Measurements from ENCODE around the gene AGAP1. TPM values are rescaled to one million over a fixed set of nuclear protein-coding genes. Genes with fewer than 3 reads are reported as not detected.

Gene AGAP1
- total RNA-seq, 4 donors from 2014 or later = 33.7 to 39.9 (median 35.6) TPM

- Histone ChIP-seq H3K4me1 (peaks cover 0 to 59% (median 12%) of the 10 kb centered on the region in 4 donors), H3K36me3 (no peaks in the 10 kb centered on the region), H3K27ac (peak overlapping the region in 1 of 4 donors; percentile 92), H3K27me3 (no peaks in the 10 kb centered on the region), H3K4me3 (no peak overlapping the region), H3K9me3 (no peaks in the 10 kb centered on the region)
- WGBS, 2 donors = 81 to 82% methylated on average over 7 of the region's 7 CpGs
- TF ChIP-seq POLR2A (IDR thresholded peaks at IDR 0.05) (no peak), EP300 (IDR thresholded peaks at IDR 0.05) (no peak), CTCF (IDR thresholded peaks at IDR 0.05) (no peak)
- no peak for DNase-seq (ENCODE audit: low spot score in 2 of 2)
Measured at GRCh38 chr2:235580426-235581157, 86.7 kb downstream of the AGAP1 start.

- Histone ChIP-seq H3K36me3 (no peaks in the 10 kb centered on the region), H3K27me3 (no peaks in the 10 kb centered on the region), H3K4me3 (no peak overlapping the region), H3K9me3 (no peaks in the 10 kb centered on the region), H3K27ac (peak overlapping the region in 3 of 4 donors; percentile 5 to 92 (median 62)), H3K4me1 (peaks cover 0 to 44% (median 6%) of the 10 kb centered on the region in 4 donors)
- no peak for DNase-seq (ENCODE audit: low spot score in 2 of 2)
- TF ChIP-seq CTCF (IDR thresholded peaks at IDR 0.05) (no peak), POLR2A (IDR thresholded peaks at IDR 0.05) (no peak), EP300 (IDR thresholded peaks at IDR 0.05) (no peak)
- WGBS, 2 donors = 85 to 86% methylated on average over 9 of the region's 9 CpGs
Measured at GRCh38 chr2:235582081-235582686, 88.3 kb downstream of the AGAP1 start.

GRCh38 chr2:235582729-235583128 is 88.9 kb downstream of the AGAP1 start:
- Histone ChIP-seq H3K36me3 (no peaks in the 10 kb centered on the region), H3K9me3 (no peaks in the 10 kb centered on the region), H3K27ac (peak overlapping the region in 2 of 4 donors; percentile 62 to 92), H3K27me3 (no peaks in the 10 kb centered on the region), H3K4me3 (no peak overlapping the region), H3K4me1 (peaks cover 0 to 39% (median 5%) of the 10 kb centered on the region in 4 donors)
- DNase-seq (ENCODE audit: low spot score in 2 of 2) = no peak
- 69 to 79% methylated on average over 7 of the region's 7 CpGs for WGBS, 2 donors
- TF ChIP-seq POLR2A (IDR thresholded peaks at IDR 0.05) = no peak
- TF ChIP-seq CTCF (IDR thresholded peaks at IDR 0.05) = no peak
- TF ChIP-seq EP300 (IDR thresholded peaks at IDR 0.05) = no peak

- H3K4me3 ChIP-seq = no peak overlapping the region
- peaks cover 0 to 35% (median 3%) of the 10 kb centered on the region in 4 donors for H3K4me1 ChIP-seq
- no peaks in the 10 kb centered on the region for H3K9me3 ChIP-seq
- H3K27me3 ChIP-seq = no peaks in the 10 kb centered on the region
- DNase-seq (ENCODE audit: low spot score in 2 of 2) = no peak
- H3K27ac ChIP-seq = peak overlapping the region in 2 of 4 donors; percentile 62 to 92
- TF ChIP-seq EP300 (IDR thresholded peaks at IDR 0.05) = no peak
- no peak for TF ChIP-seq POLR2A (IDR thresholded peaks at IDR 0.05)
- TF ChIP-seq CTCF (IDR thresholded peaks at IDR 0.05) = no peak
- WGBS, 2 donors = 90 to 92% methylated on average over 6 of the region's 6 CpGs
- H3K36me3 ChIP-seq = no peaks in the 10 kb centered on the region
Measured at GRCh38 chr2:235583144-235583543, 89.3 kb downstream of the AGAP1 start.
